ENCODE data around the gene IFT122. TPM values are rescaled to one million over a fixed set of nuclear protein-coding genes. Genes with fewer than 3 reads are reported as not detected.
"Not testable (repeated sequence)": the region's sequence is repeated elsewhere in the genome, so short reads cannot be mapped to it uniquely, and the experiment has no call there.

Gene IFT122
- total RNA-seq, 1 donor from 2014 or later: 41.6 TPM

DNA sequence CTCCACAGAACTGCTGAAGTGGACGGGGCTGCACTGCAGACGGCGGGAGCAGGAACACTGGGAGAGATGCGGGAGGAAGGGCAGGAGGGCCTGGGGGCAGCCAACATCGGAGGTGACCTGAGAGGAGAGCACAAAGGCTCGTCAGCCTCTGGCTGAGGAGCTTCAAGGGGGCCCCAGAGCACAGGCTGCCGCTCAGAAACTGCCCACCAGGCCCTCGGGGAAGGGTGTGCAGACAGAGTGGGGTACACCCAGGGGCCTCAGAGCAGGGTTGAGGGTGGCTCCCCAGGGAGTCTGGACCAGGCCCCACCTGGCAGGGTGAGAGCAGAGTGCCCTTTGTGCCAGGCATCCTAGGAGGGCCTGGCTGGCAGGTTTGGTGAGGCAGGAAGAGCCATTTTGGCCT, 73.7 kb downstream of the IFT122 start:
- Mint-ChIP-seq H3K4me1 (ENCODE audit: unreplicated experiment) (no peaks in the 10 kb centered on the region), H3K27me3 (no peaks in the 10 kb centered on the region), H3K9me3 (no peaks in the 10 kb centered on the region), H3K4me3 (no peak overlapping the region), H3K36me3 (peaks cover 7% of the 10 kb centered on the region), H3K27ac (no peak overlapping the region)
- TF ChIP-seq, protein P1, sequence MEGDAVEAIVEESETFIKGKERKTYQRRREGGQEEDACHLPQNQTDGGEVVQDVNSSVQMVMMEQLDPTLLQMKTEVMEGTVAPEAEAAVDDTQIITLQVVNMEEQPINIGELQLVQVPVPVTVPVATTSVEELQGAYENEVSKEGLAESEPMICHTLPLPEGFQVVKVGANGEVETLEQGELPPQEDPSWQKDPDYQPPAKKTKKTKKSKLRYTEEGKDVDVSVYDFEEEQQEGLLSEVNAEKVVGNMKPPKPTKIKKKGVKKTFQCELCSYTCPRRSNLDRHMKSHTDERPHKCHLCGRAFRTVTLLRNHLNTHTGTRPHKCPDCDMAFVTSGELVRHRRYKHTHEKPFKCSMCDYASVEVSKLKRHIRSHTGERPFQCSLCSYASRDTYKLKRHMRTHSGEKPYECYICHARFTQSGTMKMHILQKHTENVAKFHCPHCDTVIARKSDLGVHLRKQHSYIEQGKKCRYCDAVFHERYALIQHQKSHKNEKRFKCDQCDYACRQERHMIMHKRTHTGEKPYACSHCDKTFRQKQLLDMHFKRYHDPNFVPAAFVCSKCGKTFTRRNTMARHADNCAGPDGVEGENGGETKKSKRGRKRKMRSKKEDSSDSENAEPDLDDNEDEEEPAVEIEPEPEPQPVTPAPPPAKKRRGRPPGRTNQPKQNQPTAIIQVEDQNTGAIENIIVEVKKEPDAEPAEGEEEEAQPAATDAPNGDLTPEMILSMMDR (conservative IDR thresholded peaks at IDR 0.05): no peak
- DNase-seq (ENCODE audit: extremely low spot score, unreplicated experiment): no peak

DNA sequence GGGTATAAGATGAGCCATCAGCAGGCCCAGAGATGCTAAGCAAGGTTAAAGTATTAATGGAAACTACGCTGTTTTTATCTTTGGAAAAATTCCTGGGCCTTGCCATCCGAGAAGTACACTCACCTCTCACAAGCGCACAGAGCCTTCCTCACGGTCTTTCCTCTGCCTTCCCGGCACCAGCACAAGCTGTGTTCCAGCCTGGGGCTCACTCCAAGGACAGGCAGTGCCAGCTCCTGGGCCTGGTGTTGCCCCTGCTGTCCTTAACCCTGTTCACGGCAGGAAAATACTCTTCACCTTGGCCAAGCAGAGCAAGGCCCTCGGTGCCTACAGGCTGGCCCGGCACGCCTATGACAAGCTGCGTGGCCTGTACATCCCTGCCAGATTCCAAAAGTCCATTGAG, 74.1 kb downstream of the IFT122 start:
- no peak overlapping the region for H3K27ac Mint-ChIP-seq
- DNase-seq (ENCODE audit: extremely low spot score, unreplicated experiment): no peak
- H3K27me3 Mint-ChIP-seq: no peaks in the 10 kb centered on the region
- no peaks in the 10 kb centered on the region for H3K9me3 Mint-ChIP-seq
- no peaks in the 10 kb centered on the region for H3K4me1 Mint-ChIP-seq (ENCODE audit: unreplicated experiment)
- H3K4me3 Mint-ChIP-seq: no peak overlapping the region
- TF ChIP-seq, protein P1 (conservative IDR thresholded peaks at IDR 0.05): no peak
- peaks cover 7% of the 10 kb centered on the region for H3K36me3 Mint-ChIP-seq

DNA sequence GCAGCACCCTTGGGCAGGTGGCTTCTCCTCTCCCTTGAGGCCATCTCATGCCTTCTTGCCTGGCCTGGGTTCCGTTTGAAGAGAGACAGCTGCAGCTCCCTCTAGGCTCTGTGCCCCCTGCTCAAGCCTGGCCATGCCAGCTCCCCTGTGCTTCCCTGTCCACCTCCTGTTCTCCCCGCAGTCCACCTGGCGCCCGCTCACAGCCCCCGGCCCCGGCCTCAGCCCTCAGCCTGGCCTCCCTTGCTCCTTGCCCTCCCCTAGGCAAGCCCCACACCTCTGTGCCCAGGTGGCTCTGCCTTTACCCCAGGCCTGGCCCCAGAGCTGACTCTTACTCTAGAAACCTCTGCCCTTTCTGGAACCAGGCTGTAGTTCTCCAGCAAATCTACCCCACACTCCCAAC, 74.5 kb downstream of the IFT122 start:
- no peak overlapping the region for H3K4me3 Mint-ChIP-seq
- TF ChIP-seq, protein P1 (conservative IDR thresholded peaks at IDR 0.05): no peak
- peaks cover 7% of the 10 kb centered on the region for H3K36me3 Mint-ChIP-seq
- DNase-seq (ENCODE audit: extremely low spot score, unreplicated experiment): no peak
- no peaks in the 10 kb centered on the region for H3K4me1 Mint-ChIP-seq (ENCODE audit: unreplicated experiment)
- no peak overlapping the region for H3K27ac Mint-ChIP-seq
- H3K9me3 Mint-ChIP-seq: no peaks in the 10 kb centered on the region
- no peaks in the 10 kb centered on the region for H3K27me3 Mint-ChIP-seq

DNA sequence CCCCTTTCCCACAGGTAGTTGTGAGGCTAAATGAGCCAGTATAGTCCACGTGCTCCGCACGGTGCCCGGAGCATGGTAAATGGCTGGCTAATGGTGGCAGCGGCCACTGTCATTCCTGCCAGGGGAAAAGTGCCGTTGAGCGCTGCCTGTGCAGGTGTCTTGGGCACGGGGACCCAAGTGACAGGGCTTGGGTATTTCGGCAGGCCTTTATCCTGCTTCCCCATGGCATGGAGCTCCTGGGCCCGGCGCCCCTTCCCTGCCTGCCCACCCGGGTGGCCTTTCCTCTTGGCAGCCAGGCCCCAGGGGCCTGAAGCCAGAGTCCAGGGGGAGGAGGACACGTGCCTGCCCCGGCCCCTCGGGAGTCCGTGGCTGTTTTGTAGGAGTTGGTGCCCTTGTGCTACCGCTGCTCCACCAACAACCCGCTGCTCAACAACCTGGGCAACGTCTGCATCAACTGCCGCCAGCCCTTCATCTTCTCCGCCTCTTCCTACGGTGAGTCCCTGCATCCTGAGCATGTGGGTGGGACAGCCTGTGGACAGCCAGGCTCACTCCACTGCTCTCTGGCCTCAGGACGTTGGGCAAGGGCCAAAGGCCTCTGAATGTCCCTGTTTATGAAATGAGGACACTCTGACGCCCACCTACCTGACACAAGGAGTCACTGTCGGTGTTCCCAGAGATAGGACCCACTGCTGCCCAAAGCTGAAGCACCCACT, 75.2 kb downstream of the IFT122 start:
- DNase-seq (ENCODE audit: extremely low spot score, unreplicated experiment); H3K36me3 Mint-ChIP-seq; H3K4me3 Mint-ChIP-seq; H3K9me3 Mint-ChIP-seq; H3K27me3 Mint-ChIP-seq; H3K27ac Mint-ChIP-seq; H3K4me1 Mint-ChIP-seq (ENCODE audit: unreplicated experiment): not testable (repeated sequence)

DNA sequence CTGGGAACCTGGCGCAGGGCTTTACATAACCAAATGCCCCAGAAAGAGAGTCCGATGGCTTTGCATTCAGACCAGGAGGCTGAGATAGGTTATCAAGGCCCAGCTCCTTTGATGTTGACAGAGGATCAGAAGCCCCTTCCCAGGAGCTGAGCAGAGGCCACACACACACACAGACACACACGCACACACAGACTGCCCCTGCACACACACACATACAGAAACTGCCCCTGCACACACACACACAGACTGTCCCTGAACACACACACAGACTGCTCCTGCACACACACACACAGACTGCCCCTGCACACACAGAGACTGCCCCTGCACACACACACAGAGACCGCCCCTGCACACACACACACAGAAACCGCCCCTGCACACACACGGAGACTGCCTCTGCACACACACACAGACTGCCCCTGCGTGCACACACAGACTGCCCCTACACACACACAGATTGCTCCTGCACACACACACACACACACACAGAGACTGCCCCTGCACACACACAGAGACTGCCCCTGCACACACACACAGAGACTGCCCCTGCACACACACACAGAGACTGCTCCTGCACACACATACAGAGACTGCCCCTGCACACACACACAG, 75.9 kb downstream of the IFT122 start:
- H3K4me1 Mint-ChIP-seq (ENCODE audit: unreplicated experiment): not testable (repeated sequence)

DNA sequence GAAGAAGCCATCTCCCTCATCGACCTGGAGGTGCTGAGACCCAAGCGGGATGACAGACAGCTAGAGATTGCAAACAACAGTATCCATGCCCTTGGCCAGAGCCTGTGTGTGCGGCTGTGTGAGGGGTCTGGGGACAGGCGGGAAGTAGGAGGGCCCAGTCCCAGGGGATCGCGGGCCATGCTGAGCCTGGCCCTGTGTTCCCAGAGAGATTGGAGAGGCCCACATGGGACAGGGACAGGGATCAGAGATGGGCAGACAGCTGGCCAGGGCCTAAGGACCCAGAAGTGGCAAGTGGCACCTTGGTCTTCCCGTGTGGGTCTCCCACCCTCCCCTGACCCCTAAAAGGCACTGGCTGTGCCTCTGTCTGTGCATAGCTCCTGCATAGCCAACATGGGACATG, 77.5 kb downstream of the IFT122 start:
- H3K27ac Mint-ChIP-seq: no peak overlapping the region
- peaks cover 6% of the 10 kb centered on the region for H3K36me3 Mint-ChIP-seq
- H3K4me3 Mint-ChIP-seq: no peak overlapping the region
- no peaks in the 10 kb centered on the region for H3K27me3 Mint-ChIP-seq
- H3K4me1 Mint-ChIP-seq (ENCODE audit: unreplicated experiment): peaks cover 14% of the 10 kb centered on the region
- TF ChIP-seq, protein P1 (conservative IDR thresholded peaks at IDR 0.05): no peak
- no peak for DNase-seq (ENCODE audit: extremely low spot score, unreplicated experiment)
- H3K9me3 Mint-ChIP-seq: no peaks in the 10 kb centered on the region

More for the DNA sequence above, 75.9 kb downstream of the IFT122 start:
- not testable (repeated sequence) for H3K27me3 Mint-ChIP-seq; H3K27ac Mint-ChIP-seq; H3K36me3 Mint-ChIP-seq; DNase-seq (ENCODE audit: extremely low spot score, unreplicated experiment); H3K9me3 Mint-ChIP-seq; H3K4me3 Mint-ChIP-seq

All from type B pancreatic cell (in vitro differentiated cells).